Spleen (tissue), 11 donors: ENCODE measurements around the gene SNRNP70. TPM values are rescaled to one million over a fixed set of nuclear protein-coding genes. Genes with fewer than 3 reads are reported as not detected.
A peak's percentile ranks its signal among the peaks of the same experiment; 100 is the strongest.
"Not testable (repeated sequence)": the region's sequence is repeated elsewhere in the genome, so short reads cannot be mapped to it uniquely, and the experiment has no call there.

Experiments
- DNase-seq: peaks from one replicate; pipeline ENCODE4 v3.0.0-alpha.2; 2020
- H3K27ac ChIP-seq, 8 donors: fragments of 200-600 bp; sonication (generic) in 7 of 8; 1 replicate in 4 of 8; 2 replicates in 4 of 8; pipeline versions ENCODE4 v1.5.0 to v1.8.0; 2016 to 2021; ENCODE audit warnings: inconsistent platforms in 4 of 8, mild to moderate bottlenecking in 4 of 8, moderate library complexity in 1 of 8
- H3K27me3 ChIP-seq, 7 donors: fragments of 200-600 bp; sonication (generic) in 6 of 7; replicated peaks in 1 of 7; 1 replicate in 4 of 7; 2 replicates in 3 of 7; pipeline versions ENCODE4 v1.5.0 to v1.8.0; 2016 to 2021; ENCODE audit warnings: inconsistent platforms in 3 of 7, mild to moderate bottlenecking in 1 of 7
- H3K36me3 ChIP-seq, 6 donors: fragments of 200-600 bp; sonication (generic) in 5 of 6; 1 replicate in 4 of 6; 2 replicates in 2 of 6; pipeline versions ENCODE4 v1.5.0 to v1.8.0; 2016 to 2021; ENCODE audit warnings: inconsistent platforms in 2 of 6
- H3K4me1 ChIP-seq, 6 donors: fragments of 200-600 bp; sonication (generic) in 5 of 6; 1 replicate in 3 of 6; 2 replicates in 3 of 6; pipeline versions ENCODE4 v1.5.0 to v1.8.0; 2016 to 2021; ENCODE audit warnings: inconsistent platforms in 3 of 6
- H3K4me3 ChIP-seq, 8 donors: fragments of 200-600 bp; sonication (generic) in 7 of 8; 1 replicate in 4 of 8; 2 replicates in 4 of 8; pipeline versions ENCODE4 v1.5.0 to v1.8.0; 2016 to 2021; ENCODE audit warnings: inconsistent platforms in 4 of 8, mild to moderate bottlenecking in 4 of 8, moderate library complexity in 2 of 8
- H3K9me3 ChIP-seq, 8 donors: fragments of 200-600 bp; sonication (generic) in 7 of 8; 1 replicate in 4 of 8; 2 replicates in 4 of 8; pipeline versions ENCODE4 v1.5.0 to v1.8.0; 2016 to 2021; ENCODE audit warnings: inconsistent platforms in 4 of 8
- CTCF ChIP-seq, 11 experiments: fragments of 200-600 bp in 7 of 11; fragments of 450-650 bp in 4 of 11; sonication (generic) in 4 of 11; IDR thresholded peaks in 8 of 11; conservative IDR thresholded peaks in 3 of 11; 1 replicate in 7 of 11; 2 replicates in 4 of 11; pipeline versions ENCODE4 v1.4.0 to v1.8.0; 2016 to 2021; ENCODE audit warnings: antibody characterized with exemption in 11 of 11, inconsistent platforms in 4 of 11, mild to moderate bottlenecking in 1 of 11
- POLR2A ChIP-seq, 3 donors: fragments of 450-650 bp; IDR thresholded peaks; one replicate each; pipeline ENCODE4 v1.5.1; 2017; ENCODE audit warnings: antibody characterized with exemption in 3 of 3, mild to moderate bottlenecking in 1 of 3
- POLR2AphosphoS5 ChIP-seq, 3 donors: sonication (generic); formaldehyde crosslinking; IDR thresholded peaks; one replicate each; pipeline ENCODE4 v1.5.1; 2017; ENCODE audit warnings: antibody characterized with exemption in 3 of 3
- WGBS, 5 donors: extraction: QIAGEN DNeasy Blood & Tissue Kit in 3 of 5; methylation state at CpG; one replicate each; pipeline versions ENCODE4 v1.1.5 to v1.1.7; 2013 to 2018; 5-methylcytosine and 5-hydroxymethylcytosine counted together
- intact Hi-C: fragments of 100-400 bp; cut with DNase I; formaldehyde crosslinking; loops from one replicate; pipeline ENCODE4 v1.15.0; 2023; ENCODE audit warnings: low total_unique reads
- polyA plus RNA-seq, 3 donors: library from polyadenylated mRNA; stranded (reverse); fragments of 200-250 nt; gene quantifications; one replicate each; pipeline ENCODE4 v1.2.1, GENCODE V29; 2013
- total RNA-seq, 7 donors: library from RNA; depleted of rRNA in 3 of 7; stranded (reverse); fragments of >200 nt in 3 of 7; fragmentation: NEBNext Ultra II Directional in 4 of 7; extraction: Animal tissue kit (Norgen Biotek cat#: 25700) in 4 of 7; gene quantifications; one replicate each; pipeline versions ENCODE4 v1.1.0 to v1.2.1, GENCODE V29; 2016 to 2021
- donor health status: healthy with polysubstance abuse.
- donor health status: DM: no; HTN: no; CAD: no; lungs with moderate emphysema.
- donor health status: DM: no; HTN: no; CAD: no.
- donor health status: Bipolar disorder and iron deficiency.
- donor health status: healthy.
- donor health status: DM: no; HTN: no; CAD: no.
- donor health status: DM: yes; HTN: yes; CAD: no.

Gene SNRNP70
- total and polyA plus RNA-seq, 10 donors: 198 to 559 (median 272) TPM

DNA sequence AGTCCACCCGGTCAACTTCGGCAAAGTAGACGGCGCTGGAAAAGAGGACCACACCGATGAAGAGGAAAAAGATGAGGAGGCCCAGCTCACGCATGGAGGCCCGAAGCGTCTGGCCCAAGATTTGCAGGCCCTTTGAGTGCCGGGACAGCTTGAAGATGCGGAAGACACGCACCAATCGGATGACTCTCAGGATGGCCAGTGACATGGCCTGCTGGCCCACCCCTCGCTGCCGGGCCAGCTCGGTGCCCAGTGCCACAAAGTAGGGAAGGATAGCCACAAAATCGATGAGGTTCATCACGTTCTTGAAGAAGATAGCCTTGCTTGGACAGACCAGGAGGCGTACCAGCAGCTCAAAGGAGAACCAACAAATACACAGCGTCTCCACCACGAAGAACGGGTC is 14.8 kb upstream of the SNRNP70 start:
- no peaks in the 10 kb centered on the region for H3K36me3 ChIP-seq
- H3K27me3 ChIP-seq: peaks cover 0 to 100% (median 70%) of the 10 kb centered on the region in 7 donors
- H3K4me1 ChIP-seq: peaks cover 0 to 16% (median 6%) of the 10 kb centered on the region in 6 donors
- 96 to 97% (median 97%) methylated on average over 21 of the region's 21 CpGs for WGBS, 5 donors
- no peak for TF ChIP-seq POLR2AphosphoS5 (IDR thresholded peaks at IDR 0.05)
- no peak for TF ChIP-seq POLR2A (IDR thresholded peaks at IDR 0.05)
- TF ChIP-seq CTCF (IDR thresholded peaks at IDR 0.05 in 8 of 11, conservative IDR thresholded peaks at IDR 0.05 in 3 of 11): no peak
- H3K9me3 ChIP-seq: peaks cover 0 to 4% (median 0%) of the 10 kb centered on the region in 8 donors
- no peak for DNase-seq
- intact Hi-C loops: no loop called here
- no peak overlapping the region for H3K4me3 ChIP-seq
- no peak overlapping the region for H3K27ac ChIP-seq

DNA sequence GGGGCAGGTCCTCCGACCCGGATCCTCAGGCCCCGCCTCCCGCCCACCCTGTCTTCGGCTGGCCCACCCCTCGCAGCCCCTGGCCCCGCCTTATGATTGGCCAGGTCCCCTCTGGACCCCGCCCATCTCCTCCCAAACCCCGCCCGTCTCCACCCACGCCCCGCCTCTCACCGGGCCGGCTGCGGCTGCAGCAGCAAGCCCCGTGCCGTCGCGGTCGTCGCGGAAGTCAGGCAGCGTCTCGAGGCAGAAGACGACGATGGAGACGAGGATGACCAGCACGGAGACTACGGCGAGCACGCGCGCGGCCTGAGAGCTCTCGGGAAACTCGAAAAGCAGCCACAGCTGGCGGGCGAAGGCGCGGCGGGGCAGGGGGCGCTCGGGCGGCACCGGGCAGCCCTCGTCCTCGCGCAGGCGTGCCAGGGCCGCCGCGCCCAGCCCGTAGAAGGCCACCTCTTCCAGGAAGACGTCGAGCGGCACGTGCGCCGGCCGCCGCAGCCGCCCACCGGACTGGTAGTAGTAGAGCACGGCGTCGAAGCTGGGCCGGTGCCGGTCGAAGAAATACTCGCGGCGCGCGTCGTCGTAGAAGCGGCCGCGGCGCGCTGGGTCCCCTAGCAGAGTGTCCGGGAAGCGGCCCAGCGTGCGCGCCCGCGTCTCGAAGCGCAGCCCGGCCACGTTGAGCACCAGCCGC is 13.2 kb upstream of the SNRNP70 start:
- Histone ChIP-seq H3K9me3 (peaks cover 0 to 4% (median 0%) of the 10 kb centered on the region in 8 donors), H3K4me1 (peaks cover 0 to 16% (median 6%) of the 10 kb centered on the region in 6 donors), H3K4me3 (peak overlapping the region in 3 of 8 donors; percentile 3 to 38 (median 3)), H3K36me3 (no peaks in the 10 kb centered on the region), H3K27me3 (peaks cover 0 to 94% (median 56%) of the 10 kb centered on the region in 7 donors), H3K27ac (no peak overlapping the region)
- 9 to 14% (median 11%) methylated on average over 20 to 93 of the region's 93 CpGs for WGBS, 5 donors
- no peak for DNase-seq
- intact Hi-C loops: no loop called here
- TF ChIP-seq POLR2A (IDR thresholded peaks at IDR 0.05) (no peak), CTCF (IDR thresholded peaks at IDR 0.05 in 8 of 11, conservative IDR thresholded peaks at IDR 0.05 in 3 of 11) (no peak), POLR2AphosphoS5 (IDR thresholded peaks at IDR 0.05) (no peak)

GRCh38 chr19:49073514-49074378 is 11.5 kb upstream of the SNRNP70 start:
- H3K4me1 ChIP-seq: peaks cover 0 to 16% (median 6%) of the 10 kb centered on the region in 6 donors
- peaks cover 0 to 82% (median 52%) of the 10 kb centered on the region in 7 donors for H3K27me3 ChIP-seq
- TF ChIP-seq CTCF (IDR thresholded peaks at IDR 0.05 in 8 of 11, conservative IDR thresholded peaks at IDR 0.05 in 3 of 11): peak in 1 of 11 experiments; percentile 14
- no peak for TF ChIP-seq POLR2AphosphoS5 (IDR thresholded peaks at IDR 0.05)
- no peaks in the 10 kb centered on the region for H3K36me3 ChIP-seq
- H3K9me3 ChIP-seq: peaks cover 0 to 4% (median 0%) of the 10 kb centered on the region in 8 donors
- H3K27ac ChIP-seq: no peak overlapping the region
- 62 to 68% (median 64%) methylated on average over 22 to 23 of the region's 23 CpGs for WGBS, 5 donors
- intact Hi-C loops: no loop called here
- H3K4me3 ChIP-seq: no peak overlapping the region
- no peak for DNase-seq

DNA sequence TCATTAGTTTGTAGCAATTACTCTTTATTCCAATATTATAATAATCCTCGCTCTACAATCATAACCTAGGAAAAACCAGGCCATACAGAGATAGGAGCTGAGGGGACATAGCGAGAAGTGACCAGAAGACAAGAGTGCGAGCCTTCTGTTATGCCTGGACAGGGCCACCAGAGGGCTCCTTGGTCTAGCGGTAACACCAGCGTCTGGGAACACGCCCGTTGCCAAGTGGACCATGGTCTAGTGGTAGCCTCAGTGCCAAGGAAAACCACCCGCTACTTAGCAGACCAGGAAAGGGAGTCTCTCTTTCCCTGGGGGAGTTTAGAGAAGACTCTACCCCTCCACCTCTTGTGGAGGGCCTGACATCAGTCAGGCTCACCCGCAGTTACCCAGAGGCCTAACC is 10.4 kb upstream of the SNRNP70 start:
- intact Hi-C loops, H3K36me3 ChIP-seq, H3K9me3 ChIP-seq, H3K27ac ChIP-seq, H3K4me3 ChIP-seq: not testable (repeated sequence)
- peak; percentile 78 for DNase-seq
- Histone ChIP-seq H3K27me3 (peaks cover 0 to 70% (median 42%) of the 10 kb centered on the region in 7 donors), H3K4me1 (peaks cover 0 to 16% (median 6%) of the 10 kb centered on the region in 6 donors)
- WGBS, 5 donors: 15 to 27% (median 23%) methylated on average over 7 to 9 of the region's 9 CpGs
- TF ChIP-seq CTCF (IDR thresholded peaks at IDR 0.05 in 8 of 11, conservative IDR thresholded peaks at IDR 0.05 in 3 of 11): peak; percentile 43 to 75 (median 63)
